Liver (tissue), 3 donors: ENCODE measurements around the gene CIDEA.
"Not testable (repeated sequence)": the region's sequence is repeated elsewhere in the genome, so short reads cannot be mapped to it uniquely, and the experiment has no call there.

Source experiments
- CTCF ChIP-seq: fragments of 150-350 bp; IDR thresholded peaks from 2 replicates; pipeline ENCODE4 v1.5.1; 2017; ENCODE audit warnings: improper control_type of control experiment, low read depth, low read length; ENCODE audit not compliant: missing input control
- EGR1 ChIP-seq, 2 donors: IDR thresholded peaks; 2 replicates each; pipeline ENCODE4 v1.6.1; 2016 to 2018; ENCODE audit warnings: antibody characterized with exemption in 2 of 2, low read depth in 2 of 2
- FOXA1 ChIP-seq: IDR thresholded peaks from 2 replicates; pipeline ENCODE4 v1.6.1; 2016; ENCODE audit warnings: antibody characterized with exemption
- NR2F2 ChIP-seq: IDR thresholded peaks from 2 replicates; pipeline ENCODE4 v1.6.1; 2016; ENCODE audit warnings: antibody characterized with exemption
- RAD21 ChIP-seq, 2 donors: IDR thresholded peaks; 2 replicates each; pipeline ENCODE4 v1.6.1; 2016; ENCODE audit warnings: antibody characterized with exemption in 2 of 2, mild to moderate bottlenecking in 2 of 2
- REST ChIP-seq: IDR thresholded peaks from 2 replicates; pipeline ENCODE4 v1.6.1; 2016; ENCODE audit warnings: antibody characterized with exemption, mild to moderate bottlenecking
- SP1 ChIP-seq: IDR thresholded peaks from 2 replicates; pipeline ENCODE4 v1.6.1; 2018; ENCODE audit warnings: antibody characterized with exemption, mild to moderate bottlenecking
- TAF1 ChIP-seq: conservative IDR thresholded peaks from 2 replicates; pipeline ENCODE4 v1.6.1; 2016; ENCODE audit warnings: antibody characterized with exemption, mild to moderate bottlenecking
- YY1 ChIP-seq: IDR thresholded peaks from 2 replicates; pipeline ENCODE4 v1.6.1; 2016; ENCODE audit warnings: antibody characterized with exemption, mild to moderate bottlenecking
- donor health status: healthy.
- donor health status: healthy.

GRCh38 chr18:12214296-12215005, 39.7 kb upstream of the CIDEA start:
- not testable (repeated sequence) for TF ChIP-seq EGR1 (IDR thresholded peaks at IDR 0.05; ENCODE audit: low read depth in 2 of 2); CTCF; YY1; RAD21 (IDR thresholded peaks at IDR 0.05); TAF1; REST; FOXA1; SP1; NR2F2
